Jurkat, Clone E6-1 (cell line): ENCODE data around the gene RNF13.
"Not testable (repeated sequence)": the region's sequence is repeated elsewhere in the genome, so short reads cannot be mapped to it uniquely, and the experiment has no call there.

Experiments
- DNase-seq: peaks from one replicate; pipeline ENCODE4 v3.0.0-alpha.2; 2011; ENCODE audit warnings: low read depth, low spot score
- H3K4me3 ChIP-seq: 2 replicates; pipeline ENCODE4 v1.5.1; 2011; ENCODE audit warnings: mild to moderate bottlenecking, low read length, control low read depth, moderate library complexity

Gene RNF13

GRCh38 chr3:149969110-149969939, 156.3 kb downstream of the RNF13 start:
- DNase-seq, result no peak
- H3K4me3 ChIP-seq, result peak overlapping the region; percentile 67

DNA sequence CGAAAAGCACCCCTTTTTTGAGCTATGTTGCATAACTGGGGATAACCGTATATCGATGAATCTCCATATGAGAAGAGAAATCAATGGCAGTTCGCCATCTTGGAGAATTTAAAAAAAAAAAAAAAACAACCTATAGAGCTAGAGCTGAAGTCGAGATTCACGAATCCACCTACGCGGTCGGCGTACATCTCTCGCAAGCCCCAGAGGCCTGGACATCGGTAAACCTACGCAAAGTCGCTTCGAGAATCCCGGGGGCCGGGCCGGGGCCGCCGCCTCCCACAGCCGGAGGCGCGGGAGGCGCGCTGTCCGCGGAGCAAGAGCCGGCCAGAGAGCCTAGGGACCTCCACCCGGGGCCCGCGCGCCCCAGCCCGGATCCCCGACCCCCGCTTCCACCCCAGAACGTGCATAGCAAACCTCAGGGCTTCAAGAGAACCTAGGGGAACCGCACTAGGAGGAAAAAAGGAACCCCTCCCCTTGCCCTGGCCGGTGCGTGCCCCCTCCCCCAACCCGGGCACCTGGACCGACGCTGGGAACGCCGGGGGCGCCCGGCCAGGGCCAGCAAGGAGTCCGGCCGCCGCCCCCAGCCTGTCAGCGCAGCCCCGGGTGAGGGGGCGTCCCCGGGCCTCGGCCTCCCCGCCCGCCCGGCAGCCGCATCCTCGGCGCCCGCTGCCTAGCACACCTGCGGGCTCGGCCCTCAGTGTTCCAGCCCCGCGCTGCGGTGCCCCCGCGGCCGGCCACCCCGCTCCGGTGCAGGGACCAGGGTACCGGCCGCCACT, 157.1 kb downstream of the RNF13 start:
- DNase-seq, result peak; percentile 87
- peak overlapping the region; percentile 67 for H3K4me3 ChIP-seq

DNA sequence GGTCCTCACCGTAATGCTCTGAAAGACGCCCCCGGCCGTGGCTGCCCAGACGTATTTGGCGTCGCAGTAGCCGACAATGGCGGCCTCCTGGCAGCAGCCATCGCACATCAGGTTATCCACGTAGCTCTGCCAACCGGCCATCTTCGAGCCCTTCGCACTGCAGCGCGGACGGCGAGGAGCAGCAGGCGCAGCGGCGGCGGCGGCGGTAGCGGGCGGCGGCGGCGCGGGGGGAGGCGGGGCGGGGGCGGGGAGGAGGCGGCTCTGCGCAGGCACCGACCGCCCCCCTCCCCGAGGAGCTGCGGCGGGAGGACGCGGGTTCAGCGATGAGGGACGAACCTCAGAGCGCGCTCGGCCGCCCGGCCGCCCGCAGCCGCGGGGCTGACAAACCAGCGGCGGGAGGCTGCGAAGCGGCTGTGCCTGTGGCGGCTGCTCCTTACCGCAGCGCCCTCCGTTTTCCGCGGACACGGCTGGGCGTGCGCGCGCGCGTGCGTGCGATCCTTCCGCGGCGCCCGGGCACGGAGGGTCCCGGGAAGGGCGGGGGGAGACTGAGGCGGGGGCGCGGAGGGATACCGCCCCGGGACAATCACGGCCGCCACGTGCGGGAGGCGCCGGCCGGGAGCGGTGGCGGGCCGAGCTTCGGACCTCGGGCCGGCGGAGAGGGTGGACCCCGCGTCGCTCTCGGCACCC, 157.8 kb downstream of the RNF13 start, which contains the start of gene PFN2:
Gene PFN2, minus strand, starts transcription at position 180 of the 687 bp plus-strand sequence. Its CDS starts 39 bp downstream, at position 141.
- peak within 1 kb of the TSS; percentile 67 for H3K4me3 ChIP-seq
- peak; percentile 59 for DNase-seq

- peak overlapping the region; percentile 67 for H3K4me3 ChIP-seq
- peak; percentile 42 for DNase-seq
Measured at GRCh38 chr3:149971403-149972075, 158.5 kb downstream of the RNF13 start.

GRCh38 chr3:149975919-149976318, 162.9 kb downstream of the RNF13 start:
- H3K4me3 ChIP-seq, result no peak overlapping the region
- DNase-seq, result no peak

GRCh38 chr3:149977386-149977785, 164.4 kb downstream of the RNF13 start:
- no peak overlapping the region for H3K4me3 ChIP-seq
- DNase-seq, result no peak

- DNase-seq, H3K4me3 ChIP-seq: not testable (repeated sequence)
Measured at GRCh38 chr3:149981979-149982378, 169.0 kb downstream of the RNF13 start.

DNA sequence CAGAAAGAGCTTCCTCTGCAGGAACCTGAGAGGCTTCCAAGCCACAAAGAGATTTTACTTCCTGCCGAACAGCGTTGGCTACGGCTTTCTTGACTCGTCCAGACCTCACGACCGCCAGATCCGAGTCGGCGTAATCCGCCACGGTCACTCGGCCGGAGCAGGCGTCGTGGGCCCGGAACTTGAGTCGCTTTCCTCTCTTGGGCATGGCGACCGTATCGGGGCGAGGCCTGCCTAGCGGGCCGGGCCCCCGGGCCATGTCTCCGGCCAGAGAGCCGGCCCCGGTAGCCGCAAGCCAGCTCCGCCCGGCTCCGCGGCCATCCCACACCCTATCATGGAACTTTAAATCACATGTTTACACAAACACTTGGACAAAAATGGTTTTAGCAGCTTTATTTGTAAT, 170.0 kb downstream of the RNF13 start:
- H3K4me3 ChIP-seq, DNase-seq: not testable (repeated sequence)

DNA sequence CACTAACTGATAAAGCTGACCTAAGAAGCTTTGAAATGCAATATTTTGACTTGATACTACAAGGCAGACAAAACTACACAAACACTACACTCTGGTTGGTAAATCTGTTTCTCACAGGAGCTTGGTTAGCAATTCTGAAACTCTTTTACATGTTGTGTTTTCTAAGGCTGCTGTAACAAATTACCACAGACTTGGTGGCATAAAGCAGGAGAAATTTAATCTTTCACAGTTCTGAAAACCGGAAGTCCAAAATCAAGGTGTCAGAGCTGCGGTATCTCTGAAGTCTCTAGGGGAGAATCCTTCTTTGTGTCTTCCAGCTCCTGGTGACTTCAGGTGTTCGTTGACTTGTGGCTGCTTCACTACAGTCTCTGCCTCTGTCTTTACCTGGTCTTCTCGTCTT, 170.6 kb downstream of the RNF13 start:
- no peak overlapping the region for H3K4me3 ChIP-seq
- DNase-seq, result no peak

- no peak overlapping the region for H3K4me3 ChIP-seq
- DNase-seq, result no peak
Measured at GRCh38 chr3:149989307-149989706, 176.3 kb downstream of the RNF13 start.

DNA sequence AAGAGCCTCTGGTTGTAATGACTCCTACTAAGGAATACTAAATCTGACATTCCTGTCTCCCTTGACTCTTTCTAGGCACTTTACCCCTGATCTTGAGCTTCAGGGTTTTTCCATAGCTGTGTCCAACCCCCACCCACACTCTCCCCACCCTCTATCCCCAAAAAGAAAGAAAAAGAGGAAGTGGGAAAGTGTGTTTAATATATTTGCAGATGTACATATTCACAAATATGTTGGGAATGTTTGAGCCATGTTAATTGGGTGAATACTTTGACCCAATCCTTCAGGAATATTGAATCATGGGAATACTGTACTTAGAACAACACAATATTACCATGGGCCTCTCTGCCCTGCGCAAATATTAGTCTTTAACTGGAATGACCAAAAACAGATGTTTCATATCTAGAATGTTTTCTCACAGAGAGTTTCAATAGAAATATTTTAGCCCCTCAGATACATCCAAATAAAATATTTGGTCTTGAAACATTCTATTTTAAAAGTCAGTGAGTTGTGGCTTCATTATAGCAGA, 177.5 kb downstream of the RNF13 start:
- H3K4me3 ChIP-seq, result no peak overlapping the region
- DNase-seq, result no peak

- no peak overlapping the region for H3K4me3 ChIP-seq
- DNase-seq, result no peak
Measured at GRCh38 chr3:149992416-149993058, 179.5 kb downstream of the RNF13 start.

DNA sequence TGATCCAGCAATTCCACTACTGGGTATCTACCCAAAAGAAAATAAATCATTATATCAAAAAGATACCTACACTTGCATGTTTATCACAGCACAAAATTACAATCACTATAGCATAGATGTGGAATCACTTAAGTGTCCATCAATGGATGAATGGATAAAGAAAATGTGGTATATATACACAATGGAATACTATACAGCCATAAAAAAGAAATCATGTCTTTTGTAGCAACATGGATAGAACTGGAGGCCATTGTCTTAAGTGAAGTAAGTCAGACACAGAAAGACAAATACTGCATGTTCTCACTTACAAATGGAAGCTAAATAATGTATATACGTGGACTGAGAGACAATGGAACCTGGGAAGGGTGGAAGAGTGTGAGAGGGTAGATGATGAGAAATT, 185.9 kb downstream of the RNF13 start:
- DNase-seq, result no peak
- no peak overlapping the region for H3K4me3 ChIP-seq

GRCh38 chr3:149999421-149999820, 186.4 kb downstream of the RNF13 start:
- DNase-seq, result no peak
- H3K4me3 ChIP-seq, result no peak overlapping the region

DNA sequence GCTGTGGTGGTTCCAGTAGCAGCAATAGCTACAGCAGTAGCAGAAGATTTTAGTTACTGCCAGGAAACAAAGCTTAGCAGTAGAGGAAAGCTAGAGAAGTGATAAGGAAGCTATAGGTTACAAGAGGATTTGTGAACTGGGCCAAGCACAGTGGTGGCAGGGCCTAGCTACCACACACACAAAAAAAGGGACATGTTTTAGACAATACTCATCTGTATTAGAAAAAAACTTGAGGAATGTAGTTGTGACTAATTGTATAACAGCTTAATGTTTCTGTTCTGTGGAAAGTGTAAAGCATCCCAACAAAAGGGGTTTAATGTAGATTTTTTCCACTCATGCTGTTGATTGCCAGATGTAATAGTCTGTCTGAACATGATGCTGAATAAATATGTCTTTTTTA, 187.6 kb downstream of the RNF13 start:
- no peak for DNase-seq
- no peak overlapping the region for H3K4me3 ChIP-seq

DNA sequence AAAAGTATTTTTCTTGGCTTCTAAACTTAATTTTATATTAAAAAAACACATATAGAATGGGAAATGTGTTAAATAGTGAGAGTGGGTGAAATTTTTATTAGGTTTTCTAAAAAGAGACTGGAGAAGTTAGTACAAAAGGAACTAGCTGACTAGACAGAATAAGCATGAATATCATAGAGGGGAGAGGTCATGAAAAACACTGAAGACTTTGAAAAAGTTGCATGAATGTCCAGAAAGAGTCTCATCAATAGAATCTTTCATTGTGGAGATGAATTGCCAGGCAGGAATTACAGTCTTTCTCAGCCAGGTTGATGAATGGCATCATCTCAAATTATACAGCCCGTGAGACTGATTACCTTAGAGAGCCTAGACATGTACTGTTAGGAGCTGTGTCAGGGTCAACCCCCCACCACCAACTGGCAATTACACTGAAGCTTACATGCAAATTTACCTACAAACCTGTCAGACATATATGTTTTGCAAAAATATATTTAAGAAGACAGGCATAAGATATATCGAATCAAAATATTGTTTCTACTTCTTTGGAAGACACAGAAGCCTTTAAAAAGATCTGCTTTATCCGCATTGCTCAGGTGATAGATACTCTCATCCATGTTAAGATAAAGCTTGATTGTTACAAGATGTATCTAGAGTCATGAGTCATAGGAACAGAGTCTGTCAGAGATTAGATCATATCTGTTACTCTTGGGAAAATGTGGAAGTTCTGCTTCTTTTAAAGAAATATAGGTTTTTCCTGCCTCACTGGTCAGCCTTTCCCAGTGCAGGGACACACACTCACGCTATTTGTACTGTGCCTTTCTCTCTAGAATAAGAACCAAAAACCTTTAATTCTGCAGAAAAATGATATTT, 192.5 kb downstream of the RNF13 start:
- no peak overlapping the region for H3K4me3 ChIP-seq
- DNase-seq, result no peak

GRCh38 chr3:150006794-150007193, 193.8 kb downstream of the RNF13 start:
- H3K4me3 ChIP-seq, result no peak overlapping the region
- no peak for DNase-seq
